K562 (cell line): ENCODE data around the gene CD101. TPM values are rescaled to one million over a fixed set of nuclear protein-coding genes. Genes with fewer than 3 reads are reported as not detected.

ENCODE experiments used
- AFF4 ChIP-seq: sonication (generic); formaldehyde crosslinking; IDR thresholded peaks from 2 replicates; pipeline ENCODE4 v1.8.0; 2023; ENCODE audit warnings: mild to moderate bottlenecking, missing genetic modification reagents
- BDP1 ChIP-seq: IDR thresholded peaks from 3 replicates; pipeline ENCODE4 v1.6.1; 2011; ENCODE audit not compliant: insufficient read length, insufficient read depth
- CCAR2 ChIP-seq: fragments of 200-400 bp; formaldehyde crosslinking; IDR thresholded peaks from 2 replicates; pipeline ENCODE4 v1.6.1; 2017; ENCODE audit warnings: mild to moderate bottlenecking, low read depth, low read length
- CREB3 ChIP-seq: fragments of 450-650 bp; conservative IDR thresholded peaks from 2 replicates; pipeline ENCODE4 v1.6.1; 2016; ENCODE audit warnings: missing genetic modification characterization, low read depth, mild to moderate bottlenecking, missing compliant biosample characterization, moderate library complexity
- CXXC5 ChIP-seq: fragments of 250-450 bp; sonication (Bioruptor Pico); IDR thresholded peaks from 2 replicates; pipeline ENCODE4 v1.8.0; 2022; ENCODE audit warnings: inconsistent platforms, mild to moderate bottlenecking, moderate library complexity
- DPF2 ChIP-seq: fragments of 450-650 bp; IDR thresholded peaks from 2 replicates; pipeline ENCODE4 v1.6.1; 2016
- FOSL1 ChIP-seq: fragments of 200-800 bp; sonication (Bioruptor generic); conservative IDR thresholded peaks from 2 replicates; pipeline ENCODE4 v1.6.1; 2016; ENCODE audit warnings: missing genetic modification characterization, missing compliant biosample characterization
- FOXJ2 ChIP-seq: fragments of 200-800 bp; sonication (Bioruptor generic); IDR thresholded peaks from 2 replicates; pipeline ENCODE4 v1.6.1; 2016; ENCODE audit warnings: missing genetic modification characterization, missing compliant biosample characterization
- FOXP4 ChIP-seq: sonication (generic); formaldehyde crosslinking; IDR thresholded peaks from 2 replicates; pipeline ENCODE4 v1.8.0; 2022; ENCODE audit warnings: mild to moderate bottlenecking, missing genetic modification reagents, borderline replicate concordance
- GABPA ChIP-seq: fragments of 200-800 bp; sonication (Bioruptor generic); conservative IDR thresholded peaks from 2 replicates; pipeline ENCODE4 v1.6.1; 2016; ENCODE audit warnings: low read depth, missing genetic modification characterization, missing compliant biosample characterization
- IRF9 ChIP-seq: fragments of 450-650 bp; IDR thresholded peaks from 2 replicates; pipeline ENCODE4 v1.6.1; 2016; ENCODE audit warnings: missing biosample characterization, missing genetic modification characterization
- KAT2B ChIP-seq: IDR thresholded peaks from one replicate; pipeline ENCODE4 v1.6.1; 2012; ENCODE audit warnings: low read depth, mild to moderate bottlenecking, control low read depth, inconsistent platforms, low read length, moderate library complexity
- MBD2 ChIP-seq: sonication (generic); IDR thresholded peaks from 2 replicates; pipeline ENCODE4 v1.6.1; 2016; ENCODE audit warnings: low read depth, borderline replicate concordance
- POLR2AphosphoS5 ChIP-seq: IDR thresholded peaks from 2 replicates; pipeline ENCODE4 v1.6.1; 2011; ENCODE audit warnings: mild to moderate bottlenecking, low read depth, low read length, moderate library complexity; ENCODE audit not compliant: control insufficient read depth, insufficient read depth
- SPI1 ChIP-seq: IDR thresholded peaks from 2 replicates; pipeline ENCODE4 v1.6.1; 2011; ENCODE audit warnings: low read depth, low read length, control low read depth, borderline replicate concordance
- TRIM24 ChIP-seq, 2 experiments: fragments of 450-650 bp; IDR thresholded peaks; 2 replicates each; pipeline ENCODE4 v1.6.1; 2016
- ZBTB33 ChIP-seq: sonication (generic); formaldehyde crosslinking; IDR thresholded peaks from 2 replicates; pipeline ENCODE4 v1.8.1; 2023; ENCODE audit warnings: mild to moderate bottlenecking, missing genetic modification reagents
- ZBTB8A ChIP-seq: fragments of 450-650 bp; IDR thresholded peaks from 2 replicates; pipeline ENCODE4 v1.6.1; 2018; ENCODE audit warnings: mild to moderate bottlenecking, moderate library complexity; ENCODE audit not compliant: partially characterized antibody
- ZNF253 ChIP-seq: fragments of 250-450 bp; sonication (Bioruptor Pico); conservative IDR thresholded peaks from 2 replicates; pipeline ENCODE4 v1.6.1; 2021; ENCODE audit warnings: mild to moderate bottlenecking
- ZNF347 ChIP-seq: fragments of 450-650 bp; formaldehyde crosslinking; IDR thresholded peaks from 2 replicates; pipeline ENCODE4 v1.4.0; 2020; ENCODE audit warnings: low read depth, mild to moderate bottlenecking, moderate library complexity
- polyA plus RNA-seq, 8 experiments: library from polyadenylated mRNA; depleted of rRNA in 4 of 8; stranded (reverse) in 5 of 8; unstranded in 3 of 8; fragments of >200 nt; fragmentation: Nextera tagmentation in 2 of 8; fragmentation: Illumina TruSeq in 1 of 8; extraction: Ambion mirVana in 2 of 8; extraction: Trizol in 1 of 8; gene quantifications; 2 replicates each; pipeline versions ENCODE4 v1.2.1 to v1.2.3, GENCODE V29; 2011 to 2014; ENCODE audit warnings: inconsistent platforms in 1 of 8, missing spikeins in 1 of 8
- total RNA-seq, 7 experiments: library from RNA; depleted of rRNA in 6 of 7; stranded (reverse); fragments of >200 nt in 6 of 7; fragmentation: Illumina TruSeq in 2 of 7; extraction: Trizol in 2 of 7; gene quantifications; 2 replicates each; pipeline versions ENCODE4 v1.2.1 to v1.2.3, GENCODE V29; 2011 to 2021; ENCODE audit warnings: low replicate concordance in 1 of 7

CD101 gene
- total and polyA plus RNA-seq, 9 of the 15 experiments (the other 6 are each of a cell fraction or from before 2014, with no cell fraction given) = 0.04 to 1.1 (median 0.20) TPM

- TF ChIP-seq GABPA (tag) = no peak
- no peak for TF ChIP-seq KAT2B
- no peak for TF ChIP-seq FOXP4 (CRISPR knock-in tag)
- no peak for TF ChIP-seq ZBTB33 (CRISPR knock-in tag)
- peak in 1 of 2 experiments; percentile 21; a peak in 1 of 4 replicates for TF ChIP-seq TRIM24 (IDR thresholded peaks at IDR 0.05)
- no peak for TF ChIP-seq MBD2
- no peak for TF ChIP-seq CREB3 (tag)
- no peak for TF ChIP-seq FOSL1 (tag)
- no peak for TF ChIP-seq ZBTB8A
- no peak for TF ChIP-seq IRF9 (tag)
- no peak for TF ChIP-seq CCAR2
- TF ChIP-seq BDP1 = no peak
- peak; percentile 42 for TF ChIP-seq CXXC5 (CRISPR knock-in tag)
- no peak for TF ChIP-seq ZNF347 (CRISPR knock-in tag)
- TF ChIP-seq SPI1 = no peak
- no peak for TF ChIP-seq AFF4 (CRISPR knock-in tag)
- no peak for TF ChIP-seq FOXJ2 (tag)
- TF ChIP-seq POLR2AphosphoS5 = no peak
- TF ChIP-seq ZNF253 = no peak
- no peak for TF ChIP-seq DPF2
These were observed 44.1 kb downstream of the CD101 start (continued) for GRCh38 chr1:117045644-117046043.
